Measurements from ENCODE around the gene ATP5ME. TPM values are rescaled to one million over a fixed set of nuclear protein-coding genes. Genes with fewer than 3 reads are reported as not detected.
A peak's percentile ranks its signal among the peaks of the same experiment; 100 is the strongest.

The ATP5ME gene
- total RNA-seq, 1 donor from 2014 or later, result 95.1 TPM

GRCh38 chr4:683247-683897 is 9.3 kb upstream of the ATP5ME start:
- Mint-ChIP-seq H3K9me3 (peaks cover 3% of the 10 kb centered on the region), H3K27me3 (ENCODE audit: insufficient read depth, low read depth) (peaks cover 10% of the 10 kb centered on the region), H3K4me1 (peaks cover 9% of the 10 kb centered on the region), H3K27ac (peak overlapping the region; percentile 33), H3K36me3 (no peaks in the 10 kb centered on the region), H3K4me3 (no peak overlapping the region)
- Histone ChIP-seq H3F3A (ENCODE audit: low read depth) (peaks cover 4% of the 10 kb centered on the region), H3K27me3 (peaks cover 10% of the 10 kb centered on the region), H3K4me1 (peaks cover 8% of the 10 kb centered on the region), H3K27ac (no peak overlapping the region), H2AFZ (replicated peaks) (no peak overlapping the region), H3K9me3 (ENCODE audit: low read depth) (no peaks in the 10 kb centered on the region), H4K20me1 (ENCODE audit: low read depth) (no peaks in the 10 kb centered on the region), H3K4me3 (no peak overlapping the region), H3K79me2 (ENCODE audit: low read depth) (no peaks in the 10 kb centered on the region), H3K36me3 (no peaks in the 10 kb centered on the region), H3K4me2 (no peak overlapping the region), H3K9ac (no peak overlapping the region)
- TF ChIP-seq, protein P1, sequence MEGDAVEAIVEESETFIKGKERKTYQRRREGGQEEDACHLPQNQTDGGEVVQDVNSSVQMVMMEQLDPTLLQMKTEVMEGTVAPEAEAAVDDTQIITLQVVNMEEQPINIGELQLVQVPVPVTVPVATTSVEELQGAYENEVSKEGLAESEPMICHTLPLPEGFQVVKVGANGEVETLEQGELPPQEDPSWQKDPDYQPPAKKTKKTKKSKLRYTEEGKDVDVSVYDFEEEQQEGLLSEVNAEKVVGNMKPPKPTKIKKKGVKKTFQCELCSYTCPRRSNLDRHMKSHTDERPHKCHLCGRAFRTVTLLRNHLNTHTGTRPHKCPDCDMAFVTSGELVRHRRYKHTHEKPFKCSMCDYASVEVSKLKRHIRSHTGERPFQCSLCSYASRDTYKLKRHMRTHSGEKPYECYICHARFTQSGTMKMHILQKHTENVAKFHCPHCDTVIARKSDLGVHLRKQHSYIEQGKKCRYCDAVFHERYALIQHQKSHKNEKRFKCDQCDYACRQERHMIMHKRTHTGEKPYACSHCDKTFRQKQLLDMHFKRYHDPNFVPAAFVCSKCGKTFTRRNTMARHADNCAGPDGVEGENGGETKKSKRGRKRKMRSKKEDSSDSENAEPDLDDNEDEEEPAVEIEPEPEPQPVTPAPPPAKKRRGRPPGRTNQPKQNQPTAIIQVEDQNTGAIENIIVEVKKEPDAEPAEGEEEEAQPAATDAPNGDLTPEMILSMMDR (IDR thresholded peaks at IDR 0.05), result no peak
- TF ChIP-seq EZH2phosphoT487 (IDR thresholded peaks at IDR 0.05) (no peak), EZH2 (IDR thresholded peaks at IDR 0.05) (no peak)
- no peak for DNase-seq (ENCODE audit: low spot score)

GRCh38 chr4:682490-683172 is 8.6 kb upstream of the ATP5ME start:
- peaks cover 8% of the 10 kb centered on the region for H3K4me1 ChIP-seq
- peaks cover 4% of the 10 kb centered on the region for H3F3A ChIP-seq (ENCODE audit: low read depth)
- peaks cover 10% of the 10 kb centered on the region for H3K27me3 ChIP-seq
- DNase-seq (ENCODE audit: low spot score), result no peak
- Mint-ChIP-seq H3K27ac (no peak overlapping the region), H3K36me3 (no peaks in the 10 kb centered on the region), H3K4me1 (peaks cover 7% of the 10 kb centered on the region), H3K9me3 (peaks cover 3% of the 10 kb centered on the region), H3K27me3 (ENCODE audit: insufficient read depth, low read depth) (peaks cover 9% of the 10 kb centered on the region), H3K4me3 (peak overlapping the region; percentile 38)
- no peaks in the 10 kb centered on the region for H4K20me1 ChIP-seq (ENCODE audit: low read depth)
- no peaks in the 10 kb centered on the region for H3K9me3 ChIP-seq (ENCODE audit: low read depth)
- H3K4me3 ChIP-seq, result no peak overlapping the region
- no peaks in the 10 kb centered on the region for H3K36me3 ChIP-seq
- H3K79me2 ChIP-seq (ENCODE audit: low read depth), result no peaks in the 10 kb centered on the region
- H3K27ac ChIP-seq, result no peak overlapping the region
- H2AFZ ChIP-seq (replicated peaks), result no peak overlapping the region
- H3K4me2 ChIP-seq, result no peak overlapping the region
- TF ChIP-seq, protein P1 (IDR thresholded peaks at IDR 0.05), result no peak
- TF ChIP-seq EZH2phosphoT487 (IDR thresholded peaks at IDR 0.05), result no peak
- no peak for TF ChIP-seq EZH2 (IDR thresholded peaks at IDR 0.05)
- no peak overlapping the region for H3K9ac ChIP-seq

DNA sequence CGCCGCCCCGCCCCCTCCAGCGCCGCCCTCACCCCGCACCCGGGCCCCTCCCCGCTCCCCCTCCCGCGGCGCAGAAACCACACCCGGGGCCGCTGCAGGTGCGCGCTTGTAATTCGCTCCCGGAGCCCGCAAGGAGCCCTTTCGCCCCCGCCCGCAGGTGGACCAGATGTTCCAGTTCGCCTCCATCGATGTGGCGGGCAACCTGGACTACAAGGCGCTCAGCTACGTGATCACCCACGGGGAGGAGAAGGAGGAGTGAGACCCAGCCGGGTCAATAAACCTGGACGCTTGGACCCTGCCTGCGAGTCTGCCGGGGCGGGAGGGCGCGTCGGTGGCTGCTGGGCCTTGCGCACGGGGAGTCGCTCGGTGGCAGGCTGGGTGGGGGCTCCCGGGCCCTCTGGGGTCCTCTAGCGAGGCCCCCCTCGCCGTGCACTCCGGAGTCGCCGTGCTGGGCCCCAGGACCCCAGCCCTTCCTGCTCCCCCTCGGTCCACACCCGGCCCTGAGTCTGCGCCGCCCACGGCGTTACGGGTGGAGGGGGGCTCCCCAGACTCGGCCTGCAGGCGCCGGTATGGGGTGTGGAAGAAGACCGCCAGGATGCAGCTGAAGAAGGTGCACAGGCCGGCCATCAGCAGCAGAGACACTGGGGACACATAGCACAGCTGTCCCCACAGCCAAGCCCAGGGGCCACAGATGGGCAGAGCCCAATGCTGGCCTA is 7.8 kb upstream of the ATP5ME start:
- Mint-ChIP-seq H3K4me3 (peak overlapping the region; percentile 38), H3K27me3 (ENCODE audit: insufficient read depth, low read depth) (peaks cover 8% of the 10 kb centered on the region), H3K27ac (no peak overlapping the region), H3K4me1 (peaks cover 6% of the 10 kb centered on the region), H3K9me3 (peaks cover 3% of the 10 kb centered on the region), H3K36me3 (no peaks in the 10 kb centered on the region)
- Histone ChIP-seq H2AFZ (replicated peaks) (no peak overlapping the region), H3K9ac (no peak overlapping the region), H4K20me1 (ENCODE audit: low read depth) (no peaks in the 10 kb centered on the region), H3F3A (ENCODE audit: low read depth) (peaks cover 4% of the 10 kb centered on the region), H3K4me2 (no peak overlapping the region), H3K79me2 (ENCODE audit: low read depth) (no peaks in the 10 kb centered on the region), H3K27me3 (peaks cover 10% of the 10 kb centered on the region), H3K4me1 (peaks cover 8% of the 10 kb centered on the region), H3K9me3 (ENCODE audit: low read depth) (no peaks in the 10 kb centered on the region), H3K36me3 (no peaks in the 10 kb centered on the region), H3K4me3 (no peak overlapping the region), H3K27ac (no peak overlapping the region)
- peak; percentile 63 for DNase-seq (ENCODE audit: low spot score)
- TF ChIP-seq, protein P1 (IDR thresholded peaks at IDR 0.05), result no peak
